SK-N-SH treated with all-trans-retinoic acid at 6 μM for 48 hours (cell line): ENCODE results near the gene FBLIM1.

Experiments
- PPARA ChIP-seq: fragments of 250-450 bp; sonication (Bioruptor Pico); IDR thresholded peaks from 2 replicates; pipeline ENCODE4 v1.5.0; 2020; ENCODE audit warnings: mild to moderate bottlenecking, borderline replicate concordance
- SNAI2 ChIP-seq: fragments of 250-450 bp; sonication (Bioruptor Pico); IDR thresholded peaks from 2 replicates; pipeline ENCODE4 v1.5.0; 2020; ENCODE audit warnings: mild to moderate bottlenecking, moderate library complexity
- ZFP3 ChIP-seq: fragments of 250-450 bp; sonication (Bioruptor Pico); IDR thresholded peaks from 2 replicates; pipeline ENCODE4 v1.5.0; 2020; ENCODE audit warnings: mild to moderate bottlenecking, moderate library complexity
- TF ChIP-seq, protein P1 (sequence below): fragments of 250-450 bp; sonication (Bioruptor Pico); IDR thresholded peaks from 2 replicates; pipeline ENCODE4 v1.8.0; 2020; ENCODE audit warnings: mild to moderate bottlenecking, moderate library complexity, borderline replicate concordance

DNA sequence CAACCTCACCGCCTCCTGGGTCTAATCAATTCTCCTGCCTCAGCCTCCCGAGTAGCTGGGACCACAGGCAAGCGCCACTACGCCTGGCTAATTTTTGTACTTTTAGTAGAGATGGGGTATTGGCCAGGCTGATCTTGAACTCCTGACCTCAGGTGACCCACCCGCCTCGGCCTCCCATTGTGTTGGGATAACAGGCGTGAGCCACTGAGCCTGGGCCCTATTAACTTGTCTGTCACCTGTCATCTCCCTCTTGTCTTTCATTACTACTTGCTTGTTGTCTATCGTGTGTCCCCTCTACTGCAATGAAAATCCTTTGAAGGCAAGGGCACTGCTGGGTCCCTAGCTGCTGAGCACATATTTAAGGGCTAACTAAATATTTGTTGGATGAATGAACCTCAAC is 45.5 kb downstream of the FBLIM1 start:
- TF ChIP-seq SNAI2 (CRISPR knock-in tag) (no peak), ZFP3 (CRISPR knock-in tag) (no peak), PPARA (CRISPR knock-in tag) (no peak)
- TF ChIP-seq, protein P1, sequence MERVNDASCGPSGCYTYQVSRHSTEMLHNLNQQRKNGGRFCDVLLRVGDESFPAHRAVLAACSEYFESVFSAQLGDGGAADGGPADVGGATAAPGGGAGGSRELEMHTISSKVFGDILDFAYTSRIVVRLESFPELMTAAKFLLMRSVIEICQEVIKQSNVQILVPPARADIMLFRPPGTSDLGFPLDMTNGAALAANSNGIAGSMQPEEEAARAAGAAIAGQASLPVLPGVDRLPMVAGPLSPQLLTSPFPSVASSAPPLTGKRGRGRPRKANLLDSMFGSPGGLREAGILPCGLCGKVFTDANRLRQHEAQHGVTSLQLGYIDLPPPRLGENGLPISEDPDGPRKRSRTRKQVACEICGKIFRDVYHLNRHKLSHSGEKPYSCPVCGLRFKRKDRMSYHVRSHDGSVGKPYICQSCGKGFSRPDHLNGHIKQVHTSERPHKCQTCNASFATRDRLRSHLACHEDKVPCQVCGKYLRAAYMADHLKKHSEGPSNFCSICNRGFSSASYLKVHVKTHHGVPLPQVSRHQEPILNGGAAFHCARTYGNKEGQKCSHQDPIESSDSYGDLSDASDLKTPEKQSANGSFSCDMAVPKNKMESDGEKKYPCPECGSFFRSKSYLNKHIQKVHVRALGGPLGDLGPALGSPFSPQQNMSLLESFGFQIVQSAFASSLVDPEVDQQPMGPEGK (CRISPR knock-in tag) = no peak
